ENCODE measurements around the gene TSPAN10. TPM values are rescaled to one million over a fixed set of nuclear protein-coding genes. Genes with fewer than 3 reads are reported as not detected.

TSPAN10 gene
- total RNA-seq, 4 donors from 2014 or later = 0.21 to 3.0 TPM; not detected in 2

GRCh38 chr17:81691608-81692007 lies 54.6 kb downstream of the TSPAN10 start:
- Histone ChIP-seq H3K36me3 (no peaks in the 10 kb centered on the region), H3K9me3 (no peaks in the 10 kb centered on the region), H3K4me3 (no peak overlapping the region), H3K27me3 (no peaks in the 10 kb centered on the region), H3K4me1 (no peaks in the 10 kb centered on the region), H3K27ac (no peak overlapping the region)
- intact Hi-C loops (cut with DNase I; ENCODE audit: low total_unique reads) = no loop called here
- TF ChIP-seq CTCF (IDR thresholded peaks at IDR 0.05) (no peak), POLR2A (IDR thresholded peaks at IDR 0.05) (no peak)
- no peak for DNase-seq

GRCh38 chr17:81693509-81694210 lies 56.7 kb downstream of the TSPAN10 start:
- intact Hi-C loops (cut with DNase I; ENCODE audit: low total_unique reads) = no loop called here
- no peaks in the 10 kb centered on the region for H3K4me1 ChIP-seq
- no peaks in the 10 kb centered on the region for H3K36me3 ChIP-seq
- H3K4me3 ChIP-seq = no peak overlapping the region
- TF ChIP-seq POLR2A (IDR thresholded peaks at IDR 0.05) (no peak), CTCF (IDR thresholded peaks at IDR 0.05) (no peak)
- no peak overlapping the region for H3K27ac ChIP-seq
- no peaks in the 10 kb centered on the region for H3K27me3 ChIP-seq
- H3K9me3 ChIP-seq = no peaks in the 10 kb centered on the region
- DNase-seq = no peak

- no peak for TF ChIP-seq CTCF (IDR thresholded peaks at IDR 0.05)
- TF ChIP-seq POLR2A (IDR thresholded peaks at IDR 0.05) = no peak
- Histone ChIP-seq H3K27me3 (no peaks in the 10 kb centered on the region), H3K27ac (no peak overlapping the region), H3K36me3 (no peaks in the 10 kb centered on the region), H3K4me3 (no peak overlapping the region), H3K9me3 (no peaks in the 10 kb centered on the region), H3K4me1 (no peaks in the 10 kb centered on the region)
- intact Hi-C loops (cut with DNase I; ENCODE audit: low total_unique reads) = no loop called here
- DNase-seq = no peak
These were observed 57.8 kb downstream of the TSPAN10 start for GRCh38 chr17:81694810-81695209.

DNA sequence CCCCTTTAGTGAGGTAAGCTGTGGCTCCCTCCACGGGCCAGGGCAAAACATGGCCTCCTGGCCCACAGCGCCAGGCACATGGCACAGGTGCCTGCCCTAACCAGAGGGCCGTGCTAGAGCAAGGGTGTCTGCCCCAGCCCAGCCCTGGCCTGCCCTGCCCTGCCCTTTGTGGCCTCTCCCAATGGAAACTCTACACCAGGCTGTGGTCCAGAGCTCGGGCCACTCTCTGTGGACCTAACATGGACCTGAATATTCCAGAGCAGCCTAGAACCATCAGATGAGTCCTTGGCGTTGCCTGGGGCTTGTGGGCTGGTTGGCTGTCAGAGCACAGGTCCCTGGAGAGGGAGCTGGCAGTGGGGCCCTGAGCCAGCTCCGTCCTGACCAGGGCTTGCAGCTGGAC lies 58.2 kb downstream of the TSPAN10 start:
- no peaks in the 10 kb centered on the region for H3K4me1 ChIP-seq
- no peak overlapping the region for H3K4me3 ChIP-seq
- H3K36me3 ChIP-seq = no peaks in the 10 kb centered on the region
- no peaks in the 10 kb centered on the region for H3K9me3 ChIP-seq
- TF ChIP-seq POLR2A (IDR thresholded peaks at IDR 0.05) = no peak
- no peak for TF ChIP-seq CTCF (IDR thresholded peaks at IDR 0.05)
- no peak overlapping the region for H3K27ac ChIP-seq
- intact Hi-C loops (cut with DNase I; ENCODE audit: low total_unique reads) = no loop called here
- no peak for DNase-seq
- no peaks in the 10 kb centered on the region for H3K27me3 ChIP-seq

DNA sequence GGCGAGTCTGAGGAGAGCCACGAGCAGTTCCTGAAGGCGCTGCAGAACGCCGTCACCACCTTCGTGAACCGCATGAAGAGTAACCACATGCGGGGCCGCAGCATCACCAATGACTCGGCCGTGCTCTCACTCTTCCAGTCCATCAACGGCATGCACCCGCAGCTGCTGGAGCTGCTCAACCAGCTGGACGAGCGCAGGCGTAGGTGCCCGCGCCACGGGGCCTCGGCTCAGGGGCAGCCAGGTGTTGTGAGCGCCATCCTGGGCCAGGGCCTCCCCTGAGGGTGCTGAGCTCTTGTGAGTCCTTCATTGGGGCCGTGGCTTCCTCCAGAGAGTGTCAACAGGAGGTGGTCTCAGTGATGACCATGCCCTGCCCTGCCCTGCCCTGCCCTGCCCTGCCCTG lies 58.8 kb downstream of the TSPAN10 start:
- Histone ChIP-seq H3K4me3 (no peak overlapping the region), H3K27me3 (no peaks in the 10 kb centered on the region), H3K9me3 (no peaks in the 10 kb centered on the region), H3K4me1 (peaks cover 0 to under 1% of the 10 kb centered on the region in 2 donors), H3K27ac (no peak overlapping the region), H3K36me3 (no peaks in the 10 kb centered on the region)
- intact Hi-C loops (cut with DNase I; ENCODE audit: low total_unique reads) = no loop called here
- DNase-seq = no peak
- TF ChIP-seq POLR2A (IDR thresholded peaks at IDR 0.05) = no peak
- TF ChIP-seq CTCF (IDR thresholded peaks at IDR 0.05) = no peak

Data from uterus (tissue), 4 donors.